ENCODE results near the gene OTUD3.
A peak's percentile ranks its signal among the peaks of the same experiment; 100 is the strongest.

Gene OTUD3, protein sequence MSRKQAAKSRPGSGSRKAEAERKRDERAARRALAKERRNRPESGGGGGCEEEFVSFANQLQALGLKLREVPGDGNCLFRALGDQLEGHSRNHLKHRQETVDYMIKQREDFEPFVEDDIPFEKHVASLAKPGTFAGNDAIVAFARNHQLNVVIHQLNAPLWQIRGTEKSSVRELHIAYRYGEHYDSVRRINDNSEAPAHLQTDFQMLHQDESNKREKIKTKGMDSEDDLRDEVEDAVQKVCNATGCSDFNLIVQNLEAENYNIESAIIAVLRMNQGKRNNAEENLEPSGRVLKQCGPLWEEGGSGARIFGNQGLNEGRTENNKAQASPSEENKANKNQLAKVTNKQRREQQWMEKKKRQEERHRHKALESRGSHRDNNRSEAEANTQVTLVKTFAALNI

DNA sequence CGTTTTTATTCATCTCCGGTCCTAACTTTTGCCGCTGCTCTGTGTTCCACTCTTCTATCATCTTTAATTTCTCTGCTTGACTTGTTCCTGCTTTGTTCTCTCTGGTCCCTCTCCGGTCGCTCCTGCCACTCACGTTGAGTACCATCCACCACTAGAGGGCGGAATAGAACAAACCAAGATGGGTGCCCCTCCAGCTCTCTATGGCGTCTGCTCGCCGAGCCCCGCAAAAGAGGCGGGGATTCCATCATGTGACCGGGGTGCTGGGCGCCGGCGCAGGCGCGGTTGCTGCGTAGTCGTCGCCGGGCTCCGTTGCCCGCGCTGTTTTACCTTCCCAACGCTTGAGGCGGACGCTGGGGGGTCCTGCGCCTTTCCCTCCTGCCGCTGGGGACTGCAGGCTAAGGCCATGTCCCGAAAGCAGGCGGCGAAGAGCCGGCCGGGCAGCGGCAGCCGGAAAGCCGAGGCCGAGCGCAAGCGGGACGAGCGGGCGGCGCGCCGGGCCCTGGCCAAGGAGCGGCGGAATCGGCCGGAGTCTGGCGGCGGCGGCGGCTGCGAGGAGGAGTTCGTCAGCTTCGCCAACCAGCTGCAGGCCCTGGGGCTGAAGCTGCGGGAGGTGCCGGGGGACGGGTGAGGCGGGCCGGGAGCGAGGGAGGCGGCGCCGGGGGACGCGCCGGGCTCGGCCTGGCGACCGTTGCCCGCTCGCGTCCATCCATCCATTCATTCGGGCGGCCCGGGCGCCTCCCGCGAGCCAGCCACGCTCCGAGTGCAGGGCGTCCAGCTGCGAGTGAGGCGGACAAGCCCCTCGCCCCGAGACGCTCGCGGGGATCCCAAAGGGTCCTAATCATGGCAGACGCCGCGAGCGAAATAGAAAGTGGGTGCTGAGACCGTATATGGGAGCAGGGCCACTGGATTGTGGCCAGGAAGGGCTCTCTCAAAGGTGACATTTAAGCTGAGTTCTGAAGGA is at the start of gene OTUD3:
Gene OTUD3, plus strand, starts transcription at position 285 of the 961 bp plus-strand sequence. Its CDS starts 119 bp downstream, at position 404.
- TF ChIP-seq ZFX (IDR thresholded peaks at IDR 0.05; ENCODE audit: borderline replicate concordance) = no peak
- TF ChIP-seq, protein P1, sequence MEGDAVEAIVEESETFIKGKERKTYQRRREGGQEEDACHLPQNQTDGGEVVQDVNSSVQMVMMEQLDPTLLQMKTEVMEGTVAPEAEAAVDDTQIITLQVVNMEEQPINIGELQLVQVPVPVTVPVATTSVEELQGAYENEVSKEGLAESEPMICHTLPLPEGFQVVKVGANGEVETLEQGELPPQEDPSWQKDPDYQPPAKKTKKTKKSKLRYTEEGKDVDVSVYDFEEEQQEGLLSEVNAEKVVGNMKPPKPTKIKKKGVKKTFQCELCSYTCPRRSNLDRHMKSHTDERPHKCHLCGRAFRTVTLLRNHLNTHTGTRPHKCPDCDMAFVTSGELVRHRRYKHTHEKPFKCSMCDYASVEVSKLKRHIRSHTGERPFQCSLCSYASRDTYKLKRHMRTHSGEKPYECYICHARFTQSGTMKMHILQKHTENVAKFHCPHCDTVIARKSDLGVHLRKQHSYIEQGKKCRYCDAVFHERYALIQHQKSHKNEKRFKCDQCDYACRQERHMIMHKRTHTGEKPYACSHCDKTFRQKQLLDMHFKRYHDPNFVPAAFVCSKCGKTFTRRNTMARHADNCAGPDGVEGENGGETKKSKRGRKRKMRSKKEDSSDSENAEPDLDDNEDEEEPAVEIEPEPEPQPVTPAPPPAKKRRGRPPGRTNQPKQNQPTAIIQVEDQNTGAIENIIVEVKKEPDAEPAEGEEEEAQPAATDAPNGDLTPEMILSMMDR (IDR thresholded peaks at IDR 0.05) = peak; percentile 91
- H3K27ac ChIP-seq = peak within 1 kb of the TSS; percentile 86

DNA sequence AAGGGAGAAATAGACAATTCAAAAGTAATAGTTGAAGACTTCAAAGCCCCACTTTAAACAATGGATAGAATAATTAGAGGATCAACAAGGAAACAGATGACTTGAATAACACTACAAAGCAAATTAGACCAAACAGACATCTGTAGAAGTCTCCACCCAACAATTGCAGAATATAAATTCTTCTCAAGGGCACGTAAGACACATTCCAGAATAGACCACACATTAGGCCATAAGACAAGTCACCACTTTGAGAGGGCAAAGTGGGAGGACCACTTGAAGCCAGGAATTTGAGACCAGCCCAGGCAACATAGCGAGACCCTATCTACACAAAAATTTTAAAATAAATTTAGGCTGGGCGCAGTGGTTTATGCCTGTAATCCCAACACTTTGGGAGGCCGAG is 46.6 kb upstream of the OTUD3 start:
- no peak overlapping the region for H3K27ac ChIP-seq
- no peak for TF ChIP-seq ZFX (IDR thresholded peaks at IDR 0.05; ENCODE audit: borderline replicate concordance)
- TF ChIP-seq, protein P1 (IDR thresholded peaks at IDR 0.05) = no peak

DNA sequence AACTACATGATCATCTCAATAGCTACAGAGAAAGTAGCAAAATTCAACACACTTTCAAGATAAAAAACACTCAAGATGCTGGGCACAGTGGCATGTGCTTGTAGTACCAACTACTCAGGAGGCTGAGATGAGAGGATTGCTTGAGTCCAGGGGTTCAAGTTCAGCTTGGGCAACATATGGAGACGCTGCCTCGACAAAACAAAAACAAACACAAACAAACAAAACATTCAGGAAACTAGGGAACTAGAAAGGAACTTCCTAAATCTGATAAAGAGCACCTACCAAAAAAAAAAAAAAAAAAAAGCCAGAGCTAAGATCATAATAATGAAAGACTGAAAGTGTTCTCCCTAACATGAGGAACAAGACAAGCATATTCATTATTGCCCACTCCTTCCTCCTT is 44.3 kb upstream of the OTUD3 start:
- no peak overlapping the region for H3K27ac ChIP-seq
- TF ChIP-seq, protein P1 (IDR thresholded peaks at IDR 0.05) = no peak
- TF ChIP-seq ZFX (IDR thresholded peaks at IDR 0.05; ENCODE audit: borderline replicate concordance) = no peak

DNA sequence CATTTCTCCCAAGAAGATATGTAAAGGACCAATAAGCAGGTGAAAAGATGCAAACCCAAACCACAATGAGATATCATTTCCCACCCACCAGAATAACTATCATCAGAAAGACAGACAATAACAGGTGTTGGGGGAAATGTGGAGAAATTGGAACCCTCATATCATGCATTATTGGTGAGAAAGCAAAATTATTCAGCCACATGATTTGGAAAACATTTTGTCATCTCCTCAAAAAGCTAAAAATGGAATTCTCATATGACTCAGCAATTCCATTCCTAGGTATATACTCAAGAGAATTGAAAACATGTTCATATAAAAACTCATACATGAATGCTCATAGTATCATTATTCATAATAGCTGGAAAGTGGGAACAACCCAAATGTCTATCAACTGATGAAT is 42.0 kb upstream of the OTUD3 start:
- H3K27ac ChIP-seq = no peak overlapping the region
- no peak for TF ChIP-seq ZFX (IDR thresholded peaks at IDR 0.05; ENCODE audit: borderline replicate concordance)
- TF ChIP-seq, protein P1 (IDR thresholded peaks at IDR 0.05) = no peak

DNA sequence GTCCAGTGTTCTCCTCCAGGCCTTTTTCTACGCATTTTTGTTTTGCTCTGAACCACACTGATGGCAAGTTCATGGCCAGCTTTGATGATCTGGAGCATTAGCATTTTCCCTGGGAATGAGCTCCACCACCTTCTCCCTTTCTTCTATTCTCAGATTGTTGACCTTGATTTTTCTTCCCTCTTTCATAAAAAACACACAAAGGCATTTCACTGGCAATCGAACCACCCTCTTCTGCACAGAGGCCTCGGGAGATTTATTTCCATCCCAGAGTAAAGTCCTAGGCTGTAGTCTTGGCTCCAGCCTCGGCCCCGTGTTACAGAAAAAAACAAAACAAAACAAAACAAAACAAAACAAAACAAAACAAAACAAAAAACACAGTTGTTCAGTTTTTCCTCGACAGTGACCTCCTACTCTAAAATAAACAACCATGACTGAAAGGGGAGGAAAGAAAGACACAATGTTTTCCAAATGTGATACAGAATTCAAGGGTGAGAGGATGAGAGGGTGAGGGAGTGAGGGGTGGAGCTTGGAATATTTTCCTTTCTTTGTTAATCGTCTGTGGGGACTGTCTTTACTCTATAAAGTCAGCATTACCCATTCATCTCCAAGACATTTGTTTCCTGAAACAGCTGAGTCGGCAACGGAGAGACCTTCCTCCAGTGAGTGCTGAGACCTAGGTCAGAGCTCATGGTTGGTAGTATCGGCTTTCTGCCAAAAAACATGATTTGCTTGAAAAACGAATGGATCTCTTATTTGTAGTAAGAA is 37.3 kb upstream of the OTUD3 start:
- H3K27ac ChIP-seq = no peak overlapping the region
- TF ChIP-seq, protein P1 (IDR thresholded peaks at IDR 0.05) = no peak
- no peak for TF ChIP-seq ZFX (IDR thresholded peaks at IDR 0.05; ENCODE audit: borderline replicate concordance)

DNA sequence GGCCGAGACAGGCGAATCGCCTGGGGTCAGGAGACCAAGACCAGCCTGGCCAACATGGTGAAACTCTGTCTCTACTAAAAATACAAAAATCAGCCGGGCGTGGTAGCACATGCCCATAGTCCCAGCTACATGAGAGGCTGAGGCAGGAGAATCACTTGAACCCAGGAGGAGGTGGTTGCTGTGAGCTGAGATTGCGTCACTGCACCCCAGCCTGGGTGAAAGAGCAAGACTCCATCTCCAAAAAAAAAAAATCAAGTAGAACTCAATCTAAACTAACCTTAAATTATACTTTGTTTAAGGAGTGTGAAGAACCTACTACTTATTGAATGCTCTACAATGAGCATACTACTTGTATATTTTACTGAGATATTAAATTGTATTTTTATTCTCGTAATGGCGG is 36.6 kb upstream of the OTUD3 start:
- TF ChIP-seq, protein P1 (IDR thresholded peaks at IDR 0.05) = no peak
- no peak for TF ChIP-seq ZFX (IDR thresholded peaks at IDR 0.05; ENCODE audit: borderline replicate concordance)
- no peak overlapping the region for H3K27ac ChIP-seq

Measured in 22Rv1 (cell line).